A549 (cell line): ENCODE results near the gene CTCF. TPM values are rescaled to one million over a fixed set of nuclear protein-coding genes. Genes with fewer than 3 reads are reported as not detected.

Experiments
- ATAC-seq, 2 experiments: fragments of 200-7000 bp in 1 of 2; fragments of >200 bp in 1 of 2; cut with Nextera tagmentation in 1 of 2; cut with Tn5 transposase in 1 of 2; 3 replicates each; pipeline versions ENCODE4 v1.8.0 to v1.9.1; 2018 to 2020; ENCODE audit warnings: mild to moderate bottlenecking in 1 of 2, moderate library complexity in 1 of 2
- CTCF ChIA-PET: fragments of 300-600 bp; sonication (Branson Sonifier 250); formaldehyde crosslinking; extraction: SDS; loops from one replicate; lab custom pipeline; 2021; ENCODE audit warnings: antibody characterized with exemption, inconsistent platforms; lab: Yijun Ruan, JAX
- POLR2A ChIA-PET: fragments of 350-600 bp; formaldehyde crosslinking; extraction: SDS; loops from one replicate; lab custom pipeline; 2021; ENCODE audit warnings: antibody characterized with exemption, inconsistent platforms; lab: Yijun Ruan, JAX
- DNase-seq, 2 experiments: peaks; one replicate each; pipeline versions ENCODE4 v3.0.0 to v3.0.0-alpha.2; 2011 to 2016; ENCODE audit warnings: low read depth in 1 of 2, low spot score in 1 of 2
- FAIRE-seq: peaks from 2 replicates; lab custom pipeline; 2011; peaks lifted over from hg19 to GRCh38; lab: Jason Lieb, UNC
- H3K27ac ChIP-seq, 2 experiments: fragments of >200 bp; sonication (Bioruptor Twin); formaldehyde crosslinking; 3 replicates each; pipeline ENCODE4 v1.5.1; 2016 to 2017
- H3K4me1 ChIP-seq: fragments of >200 bp; sonication (Bioruptor Twin); formaldehyde crosslinking; 3 replicates; pipeline ENCODE4 v1.6.1; 2016
- H3K4me2 ChIP-seq: fragments of >200 bp; sonication (Bioruptor Twin); formaldehyde crosslinking; 3 replicates; pipeline ENCODE4 v1.6.1; 2016
- H3K4me3 ChIP-seq: fragments of >200 bp; sonication (Bioruptor Twin); formaldehyde crosslinking; 3 replicates; pipeline ENCODE4 v1.5.1; 2016
- H3K9me3 ChIP-seq: fragments of >200 bp; sonication (Bioruptor Twin); formaldehyde crosslinking; 3 replicates; pipeline ENCODE4 v1.6.1; 2016
- BHLHE40 ChIP-seq: IDR thresholded peaks from 2 replicates; pipeline ENCODE4 v1.6.1; 2012; ENCODE audit warnings: low read depth, low read length, inconsistent platforms
- CBX2 ChIP-seq: fragments of 200-600 bp; sonication (generic); IDR thresholded peaks from 2 replicates; pipeline ENCODE4 v1.6.1; 2016; ENCODE audit warnings: low read depth, mild to moderate bottlenecking, borderline replicate concordance
- CHD4 ChIP-seq: fragments of 200-600 bp; sonication (generic); IDR thresholded peaks from 2 replicates; pipeline ENCODE4 v1.6.1; 2016; ENCODE audit warnings: antibody characterized with exemption, mild to moderate bottlenecking, borderline replicate concordance
- FOSB ChIP-seq: fragments of 250-450 bp; sonication (Bioruptor Pico); IDR thresholded peaks from 2 replicates; pipeline ENCODE4 v1.5.0; 2020; ENCODE audit warnings: mild to moderate bottlenecking, moderate library complexity
- GATA3 ChIP-seq: IDR thresholded peaks from 2 replicates; pipeline ENCODE4 v1.6.1; 2012; ENCODE audit warnings: borderline replicate concordance
- HDAC2 ChIP-seq: fragments of 200-600 bp; sonication (generic); IDR thresholded peaks from 2 replicates; pipeline ENCODE4 v1.6.1; 2016
- KDM1A ChIP-seq: fragments of 200-600 bp; sonication (generic); IDR thresholded peaks from 2 replicates; pipeline ENCODE4 v1.6.1; 2016; ENCODE audit warnings: low read depth, mild to moderate bottlenecking
- MAZ ChIP-seq: fragments of 150-350 bp; IDR thresholded peaks from 2 replicates; pipeline ENCODE4 v1.6.1; 2014; ENCODE audit warnings: antibody characterized with exemption, low read depth, low read length, borderline replicate concordance
- MYC ChIP-seq: IDR thresholded peaks from 2 replicates; pipeline ENCODE4 v1.6.1; 2012; ENCODE audit warnings: mild to moderate bottlenecking, inconsistent platforms, low read length, improper control_type of control experiment, borderline replicate concordance
- NPAS2 ChIP-seq: fragments of 250-450 bp; sonication (Bioruptor Pico); IDR thresholded peaks from 2 replicates; pipeline ENCODE4 v1.8.0; 2022; ENCODE audit warnings: mild to moderate bottlenecking, moderate library complexity, borderline replicate concordance
- PHF8 ChIP-seq: fragments of 200-600 bp; sonication (generic); IDR thresholded peaks from 2 replicates; pipeline ENCODE4 v1.6.1; 2016; ENCODE audit warnings: low read depth, mild to moderate bottlenecking, antibody characterized with exemption, moderate library complexity, borderline replicate concordance
- POLR2A ChIP-seq: IDR thresholded peaks from 2 replicates; pipeline ENCODE4 v1.6.1; 2012; ENCODE audit warnings: mild to moderate bottlenecking, low read length
- RAD21 ChIP-seq, 2 experiments: fragments of >200 bp in 1 of 2; sonication (Bioruptor Twin) in 1 of 2; formaldehyde crosslinking in 1 of 2; IDR thresholded peaks in 1 of 2; conservative IDR thresholded peaks in 1 of 2; 2 replicates in 1 of 2; 3 replicates in 1 of 2; pipeline ENCODE4 v1.6.1; 2012 to 2018; ENCODE audit warnings: inconsistent platforms in 1 of 2
- RARB ChIP-seq: fragments of 250-450 bp; sonication (Bioruptor Pico); IDR thresholded peaks from 2 replicates; pipeline ENCODE4 v1.8.0; 2021; ENCODE audit warnings: mild to moderate bottlenecking, moderate library complexity
- SREBF2 ChIP-seq: fragments of 450-650 bp; IDR thresholded peaks from 2 replicates; pipeline ENCODE4 v1.6.1; 2014; ENCODE audit warnings: mild to moderate bottlenecking, moderate library complexity
- ZC3H11A ChIP-seq: fragments of 450-650 bp; IDR thresholded peaks from 2 replicates; pipeline ENCODE4 v1.6.1; 2014; ENCODE audit warnings: antibody characterized with exemption, mild to moderate bottlenecking
- WGBS: methylation state at CpG from one replicate; pipeline ENCODE4 v1.1.6; 2017; ENCODE audit errors: missing lambda C conversion rate; 5-methylcytosine and 5-hydroxymethylcytosine counted together
- polyA plus RNA-seq, 4 experiments: library from polyadenylated mRNA; depleted of rRNA in 3 of 4; stranded (reverse); fragments of >200 nt; fragmentation: RNase III in 1 of 4; extraction: RNeasy Plus Mini Kit Qiagen cat#74134 plus additional on column Dnase treatment in 1 of 4; gene quantifications; 2 replicates in 3 of 4; 3 replicates in 1 of 4; pipeline ENCODE4 v1.2.3, GENCODE V29; 2011 to 2017
- TF ChIP-seq, protein P1 (sequence below): IDR thresholded peaks from 2 replicates; pipeline ENCODE4 v1.6.1; 2012
- TF ChIP-seq, protein P2 (sequence below): fragments of 250-450 bp; sonication (Bioruptor Pico); IDR thresholded peaks from 2 replicates; pipeline ENCODE4 v1.5.0; 2020; ENCODE audit warnings: low read depth, mild to moderate bottlenecking, moderate library complexity
- TF ChIP-seq, protein P3 (sequence below): IDR thresholded peaks from 2 replicates; pipeline ENCODE4 v1.6.1; 2012
- TF ChIP-seq, protein P4 (sequence below): fragments of 250-450 bp; sonication (Bioruptor Pico); IDR thresholded peaks from 2 replicates; pipeline ENCODE4 v1.5.0; 2021; ENCODE audit warnings: mild to moderate bottlenecking, moderate library complexity, borderline replicate concordance
- TF ChIP-seq, protein P5 (sequence below): fragments of 450-650 bp; IDR thresholded peaks from 2 replicates; pipeline ENCODE4 v1.6.1; 2014; ENCODE audit warnings: antibody characterized with exemption

The CTCF gene
- polyA plus RNA-seq, 2 of the 4 experiments (the other 2 are of a cell fraction) = 42.5 to 58.4 TPM

DNA sequence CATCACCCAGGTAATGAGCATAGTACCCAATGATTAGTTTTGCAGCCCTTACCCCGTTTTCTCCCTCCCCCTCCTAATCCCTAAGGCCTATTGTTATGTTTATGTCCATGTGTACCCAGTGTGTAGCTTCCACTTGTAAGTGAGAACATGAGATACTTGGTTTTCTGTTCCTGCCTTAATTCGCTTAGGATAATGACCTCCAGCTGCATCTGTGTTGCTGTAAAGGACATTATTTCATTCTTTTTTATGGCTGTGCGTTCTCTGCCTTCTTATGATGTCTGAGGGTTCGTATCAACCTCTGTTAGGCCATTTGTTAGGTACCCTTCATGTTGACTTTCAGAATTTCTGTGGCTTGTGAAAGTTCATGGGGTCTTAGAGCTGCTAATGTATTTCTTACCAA lies 31.0 kb downstream of the CTCF start:
- ATAC-seq (no peak), FAIRE-seq (no peak), DNase-seq (no peak)
- Histone ChIP-seq H3K27ac (no peak overlapping the region), H3K4me2 (no peak overlapping the region), H3K4me3 (no peak overlapping the region), H3K4me1 (peaks cover 9% of the 10 kb centered on the region; the same call in 1 of the 3 replicates), H3K9me3 (no peaks in the 10 kb centered on the region)
- CTCF ChIA-PET = interaction anchor here (2.0 kb wide), 1 partner anchor 46 kb away, joined by 6 read pairs; no protein-coding TSS in a partner anchor
- TF ChIP-seq NPAS2 (no peak), ZC3H11A (no peak), FOSB (CRISPR knock-in tag) (no peak), CBX2 (no peak)
- TF ChIP-seq, protein P1, sequence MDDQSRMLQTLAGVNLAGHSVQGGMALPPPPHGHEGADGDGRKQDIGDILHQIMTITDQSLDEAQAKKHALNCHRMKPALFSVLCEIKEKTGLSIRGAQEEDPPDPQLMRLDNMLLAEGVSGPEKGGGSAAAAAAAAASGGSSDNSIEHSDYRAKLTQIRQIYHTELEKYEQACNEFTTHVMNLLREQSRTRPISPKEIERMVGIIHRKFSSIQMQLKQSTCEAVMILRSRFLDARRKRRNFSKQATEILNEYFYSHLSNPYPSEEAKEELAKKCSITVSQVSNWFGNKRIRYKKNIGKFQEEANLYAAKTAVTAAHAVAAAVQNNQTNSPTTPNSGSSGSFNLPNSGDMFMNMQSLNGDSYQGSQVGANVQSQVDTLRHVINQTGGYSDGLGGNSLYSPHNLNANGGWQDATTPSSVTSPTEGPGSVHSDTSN = no peak
- WGBS = 92% methylated on average over 4 of the region's 4 CpGs
- POLR2A ChIA-PET = no interaction called here

DNA sequence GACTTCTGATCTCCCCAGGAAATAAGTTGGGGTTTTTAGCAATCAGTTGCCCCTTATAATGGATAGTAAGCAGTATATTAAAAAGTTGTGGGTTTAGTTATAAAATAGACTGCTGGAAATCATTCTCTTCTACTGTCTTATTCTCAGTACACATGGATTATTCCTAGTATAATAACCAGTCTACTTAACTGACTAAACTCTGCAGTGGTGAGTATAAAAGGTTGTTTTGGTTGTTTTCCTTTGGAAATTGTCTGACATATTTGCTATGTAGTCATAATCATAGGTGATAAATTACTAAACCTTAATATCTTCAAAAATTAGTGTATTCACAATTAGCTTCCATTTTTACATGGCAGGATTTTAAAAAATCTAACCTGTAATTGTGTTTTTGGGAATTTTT lies 31.4 kb downstream of the CTCF start:
- CTCF ChIA-PET = interaction anchor here (1.9 to 2.0 kb wide), 2 partner anchors 13 to 47 kb away, joined by 6 to 7 read pairs; no protein-coding TSS in a partner anchor
- POLR2A ChIA-PET = no interaction called here
- TF ChIP-seq RARB (CRISPR knock-in tag) = no peak
- TF ChIP-seq, protein P2, sequence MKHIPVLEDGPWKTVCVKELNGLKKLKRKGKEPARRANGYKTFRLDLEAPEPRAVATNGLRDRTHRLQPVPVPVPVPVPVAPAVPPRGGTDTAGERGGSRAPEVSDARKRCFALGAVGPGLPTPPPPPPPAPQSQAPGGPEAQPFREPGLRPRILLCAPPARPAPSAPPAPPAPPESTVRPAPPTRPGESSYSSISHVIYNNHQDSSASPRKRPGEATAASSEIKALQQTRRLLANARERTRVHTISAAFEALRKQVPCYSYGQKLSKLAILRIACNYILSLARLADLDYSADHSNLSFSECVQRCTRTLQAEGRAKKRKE (CRISPR knock-in tag) = no peak
- Histone ChIP-seq H3K4me3 (no peak overlapping the region), H3K4me2 (no peak overlapping the region), H3K27ac (no peak overlapping the region; a peak in 1 of 6 replicates), H3K9me3 (no peaks in the 10 kb centered on the region), H3K4me1 (peaks cover 9% of the 10 kb centered on the region; the same call in 1 of the 3 replicates)
- no peak for ATAC-seq
- no peak for FAIRE-seq
- no peak for DNase-seq

DNA sequence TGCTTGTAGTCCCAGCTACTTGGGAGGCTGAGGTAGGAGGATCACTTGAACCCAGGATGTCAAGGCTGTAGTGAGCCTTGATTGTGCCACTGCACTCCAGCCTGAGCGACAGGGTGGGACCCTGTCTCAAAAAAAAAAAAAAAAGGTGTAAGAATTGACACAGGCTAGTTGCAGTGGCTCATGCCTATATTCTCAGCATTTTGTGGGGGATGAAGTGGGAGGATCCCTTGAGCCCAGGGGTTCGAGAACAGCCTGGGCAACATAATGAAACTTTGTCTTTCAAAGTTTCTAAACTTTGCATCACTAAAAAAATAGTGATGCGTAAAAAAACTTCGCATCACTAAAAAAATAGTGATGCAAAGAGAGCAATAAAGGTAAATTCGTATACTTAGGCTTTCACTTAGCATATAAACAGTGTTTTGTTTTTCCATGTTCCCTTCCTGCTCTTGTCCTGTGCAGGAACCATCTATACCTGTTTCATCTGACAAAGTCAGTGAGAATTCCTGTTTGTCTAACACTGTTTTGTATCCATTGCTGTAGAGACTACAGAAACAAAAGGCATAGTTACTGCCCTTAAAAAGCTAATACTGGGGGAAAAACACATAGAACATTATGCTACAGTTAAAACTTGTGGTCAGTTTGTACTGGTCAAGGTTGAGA lies 32.1 kb downstream of the CTCF start:
- ChIA-PET CTCF (interaction anchor here (1.2 to 2.0 kb wide), 3 partner anchors 13 to 47 kb away, joined by 4 to 7 read pairs (median 6); no protein-coding TSS in a partner anchor), POLR2A (no interaction called here)
- ATAC-seq (no peak), DNase-seq (no peak), FAIRE-seq (no peak)
- H3K4me2 ChIP-seq = no peak overlapping the region
- H3K9me3 ChIP-seq = no peaks in the 10 kb centered on the region
- TF ChIP-seq, protein P3, sequence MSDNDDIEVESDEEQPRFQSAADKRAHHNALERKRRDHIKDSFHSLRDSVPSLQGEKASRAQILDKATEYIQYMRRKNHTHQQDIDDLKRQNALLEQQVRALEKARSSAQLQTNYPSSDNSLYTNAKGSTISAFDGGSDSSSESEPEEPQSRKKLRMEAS = no peak
- no peak for TF ChIP-seq KDM1A
- no peak for TF ChIP-seq GATA3
- no peak for TF ChIP-seq MYC
- TF ChIP-seq HDAC2 = no peak
- TF ChIP-seq BHLHE40 = no peak
- TF ChIP-seq, protein P2 (CRISPR knock-in tag) = no peak
- TF ChIP-seq POLR2A = no peak
- TF ChIP-seq RAD21 (conservative IDR thresholded peaks at IDR 0.05 in 1 of 2, IDR thresholded peaks at IDR 0.05 in 1 of 2) = no peak
- TF ChIP-seq SREBF2 = no peak
- TF ChIP-seq, protein P4, sequence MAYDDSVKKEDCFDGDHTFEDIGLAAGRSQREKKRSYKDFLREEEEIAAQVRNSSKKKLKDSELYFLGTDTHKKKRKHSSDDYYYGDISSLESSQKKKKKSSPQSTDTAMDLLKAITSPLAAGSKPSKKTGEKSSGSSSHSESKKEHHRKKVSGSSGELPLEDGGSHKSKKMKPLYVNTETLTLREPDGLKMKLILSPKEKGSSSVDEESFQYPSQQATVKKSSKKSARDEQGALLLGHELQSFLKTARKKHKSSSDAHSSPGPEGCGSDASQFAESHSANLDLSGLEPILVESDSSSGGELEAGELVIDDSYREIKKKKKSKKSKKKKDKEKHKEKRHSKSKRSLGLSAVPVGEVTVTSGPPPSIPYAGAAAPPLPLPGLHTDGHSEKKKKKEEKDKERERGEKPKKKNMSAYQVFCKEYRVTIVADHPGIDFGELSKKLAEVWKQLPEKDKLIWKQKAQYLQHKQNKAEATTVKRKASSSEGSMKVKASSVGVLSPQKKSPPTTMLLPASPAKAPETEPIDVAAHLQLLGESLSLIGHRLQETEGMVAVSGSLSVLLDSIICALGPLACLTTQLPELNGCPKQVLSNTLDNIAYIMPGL = no peak
- no peak for TF ChIP-seq PHF8
- TF ChIP-seq CBX2 = no peak
- TF ChIP-seq CHD4 = no peak
- no peak for TF ChIP-seq RARB (CRISPR knock-in tag)
- TF ChIP-seq, protein P5, sequence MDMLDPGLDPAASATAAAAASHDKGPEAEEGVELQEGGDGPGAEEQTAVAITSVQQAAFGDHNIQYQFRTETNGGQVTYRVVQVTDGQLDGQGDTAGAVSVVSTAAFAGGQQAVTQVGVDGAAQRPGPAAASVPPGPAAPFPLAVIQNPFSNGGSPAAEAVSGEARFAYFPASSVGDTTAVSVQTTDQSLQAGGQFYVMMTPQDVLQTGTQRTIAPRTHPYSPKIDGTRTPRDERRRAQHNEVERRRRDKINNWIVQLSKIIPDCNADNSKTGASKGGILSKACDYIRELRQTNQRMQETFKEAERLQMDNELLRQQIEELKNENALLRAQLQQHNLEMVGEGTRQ = no peak
- TF ChIP-seq MAZ = no peak
- H3K27ac ChIP-seq = no peak overlapping the region; a peak in 1 of 6 replicates
- H3K4me3 ChIP-seq = no peak overlapping the region
- peaks cover 9% of the 10 kb centered on the region; the same call in 1 of the 3 replicates for H3K4me1 ChIP-seq
- WGBS = 89% methylated on average over 5 of the region's 5 CpGs
